GM19455 (cell line): Measurements from ENCODE around the gene TBX6.
"Not testable (repeated sequence)": the region's sequence is repeated elsewhere in the genome, so short reads cannot be mapped to it uniquely, and the experiment has no call there.

Source experiments
- ATAC-seq: cut with Tn5 transposase; IDR thresholded peaks from one replicate; pipeline ENCODE4 v1.9.1; 2021; ENCODE audit not compliant: unreplicated experiment

TBX6 gene

GRCh38 chr16:30066761-30067583 lies 24.8 kb downstream of the TBX6 start:
- no peak for ATAC-seq

GRCh38 chr16:30065943-30066760 lies 25.6 kb downstream of the TBX6 start:
- no peak for ATAC-seq

- peak; percentile 69 for ATAC-seq
These were observed 26.4 kb downstream of the TBX6 start, which contains the start of gene ALDOA for GRCh38 chr16:30065102-30065942. ALDOA (plus strand) TSS chr16:30065760; CDS start chr16:30066898, 1,138 bp downstream.

- ATAC-seq: peak; percentile 3
These were observed 27.0 kb downstream of the TBX6 start for GRCh38 chr16:30064729-30065101.

- no peak for ATAC-seq
These were observed 27.6 kb downstream of the TBX6 start for GRCh38 chr16:30063893-30064728.

GRCh38 chr16:30063278-30063892 lies 28.3 kb downstream of the TBX6 start:
- no peak for ATAC-seq

- ATAC-seq: no peak
These were observed 30.7 kb downstream of the TBX6 start for GRCh38 chr16:30060836-30061554.

GRCh38 chr16:30060346-30060745 lies 31.4 kb downstream of the TBX6 start:
- ATAC-seq: no peak

- no peak for ATAC-seq
These were observed 36.7 kb downstream of the TBX6 start for GRCh38 chr16:30054959-30055553.

GRCh38 chr16:30054451-30054850 lies 37.3 kb downstream of the TBX6 start:
- no peak for ATAC-seq

- peak; percentile 17 for ATAC-seq
These were observed 38.2 kb downstream of the TBX6 start for GRCh38 chr16:30053376-30054015.

- peak; percentile 65 for ATAC-seq
These were observed 38.9 kb downstream of the TBX6 start for GRCh38 chr16:30052671-30053372.

GRCh38 chr16:30051518-30051917 lies 40.2 kb downstream of the TBX6 start:
- ATAC-seq: no peak

GRCh38 chr16:30049871-30050270 lies 41.9 kb downstream of the TBX6 start:
- ATAC-seq: no peak

- no peak for ATAC-seq
These were observed 45.1 kb downstream of the TBX6 start for GRCh38 chr16:30046588-30046987.

GRCh38 chr16:30046178-30046577 lies 45.5 kb downstream of the TBX6 start:
- ATAC-seq: no peak

GRCh38 chr16:30041841-30042240 lies 49.9 kb downstream of the TBX6 start:
- ATAC-seq: no peak

- not testable (repeated sequence) for ATAC-seq
These were observed 51.0 kb downstream of the TBX6 start for GRCh38 chr16:30040690-30041089.
